Calu3 (cell line): ENCODE data around the gene CTNND2. TPM values are rescaled to one million over a fixed set of nuclear protein-coding genes. Genes with fewer than 3 reads are reported as not detected.
A peak's percentile ranks its signal among the peaks of the same experiment; 100 is the strongest.

Experiments used
- BruUV-seq: library from RNA; stranded (reverse); fragments of 400-500 nt; replicated peaks from 2 replicates; lab custom pipeline; 2021; lab: Mats Ljungman, UMichigan
- CTCF ChIA-PET: fragments of 300-600 bp; sonication (Branson Sonifier 250); formaldehyde crosslinking; loops from one replicate; lab custom pipeline; 2022; ENCODE audit warnings: antibody characterized with exemption; lab: Charles Lee
- DNase-seq: peaks from one replicate; pipeline ENCODE4 v3.0.0; 2022
- H3K27ac Mint-ChIP-seq: one replicate; pipeline ENCODE4 v1.8.0; 2022; ENCODE audit warnings: mixed read lengths; ENCODE audit not compliant: unreplicated experiment
- H3K27me3 Mint-ChIP-seq: one replicate; pipeline ENCODE4 v1.8.0; 2022; ENCODE audit warnings: mixed read lengths; ENCODE audit not compliant: unreplicated experiment
- H3K36me3 Mint-ChIP-seq: one replicate; pipeline ENCODE4 v1.8.0; 2022; ENCODE audit warnings: mild to moderate bottlenecking, moderate library complexity, mixed read lengths; ENCODE audit not compliant: insufficient read depth, unreplicated experiment
- H3K4me1 Mint-ChIP-seq: one replicate; pipeline ENCODE4 v1.8.0; 2022; ENCODE audit warnings: mild to moderate bottlenecking, low read depth, mixed read lengths; ENCODE audit not compliant: unreplicated experiment
- H3K4me3 Mint-ChIP-seq: one replicate; pipeline ENCODE4 v1.8.0; 2022; ENCODE audit warnings: mild to moderate bottlenecking, low read depth, moderate library complexity, mixed read lengths; ENCODE audit not compliant: unreplicated experiment
- H3K9me3 Mint-ChIP-seq: one replicate; pipeline ENCODE4 v1.8.0; 2022; ENCODE audit warnings: low read depth, mixed read lengths; ENCODE audit not compliant: unreplicated experiment
- intact Hi-C: fragments of 100-400 bp; cut with micrococcal nuclease; formaldehyde crosslinking; loops from one replicate; pipeline ENCODE4 v1.10.0; 2022; ENCODE audit not compliant: unreplicated experiment
- total RNA-seq: library from RNA; stranded (reverse); gene quantifications from 2 replicates; pipeline ENCODE4 v1.2.3, GENCODE V29; 2022
- TF ChIP-seq, protein P1 (sequence below): fragments of 200-600 bp; IDR thresholded peaks from one replicate; pipeline ENCODE4 v1.8.0; 2022; ENCODE audit warnings: antibody characterized with exemption; ENCODE audit not compliant: unreplicated experiment

The CTNND2 gene
- total RNA-seq, 1 experiment from 2014 or later, result 19.6 TPM

DNA sequence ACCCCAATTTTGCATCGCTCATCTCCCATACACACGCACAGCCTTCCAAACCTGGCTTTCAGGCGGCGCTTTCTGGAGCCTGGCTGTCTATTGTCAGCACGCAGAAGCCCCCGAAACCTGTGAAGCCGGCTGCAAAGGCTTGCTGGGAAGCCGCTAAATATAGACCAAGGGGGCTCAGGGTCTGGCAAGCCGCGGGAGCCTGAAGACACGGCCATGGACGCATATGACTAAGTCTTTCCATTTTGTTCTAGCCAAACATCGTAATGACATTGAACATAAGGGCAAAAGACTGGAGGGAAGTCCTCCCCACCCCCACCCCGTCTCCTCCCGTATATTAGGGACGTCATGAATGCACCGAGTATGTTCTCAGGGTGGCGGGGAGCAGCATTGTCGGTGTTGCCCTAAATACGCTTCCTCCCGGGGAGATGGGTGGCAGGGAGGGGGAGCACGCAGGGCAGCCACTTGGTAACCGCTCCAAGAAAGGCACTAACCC is 1.1 kb downstream of the CTNND2 start:
- DNase-seq, result no peak
- no TSS peak for BruUV-seq
- Mint-ChIP-seq H3K27me3 (peaks cover 13% of the 10 kb centered on the region), H3K36me3 (peaks cover 25% of the 10 kb centered on the region), H3K9me3 (no peaks in the 10 kb centered on the region), H3K4me1 (peaks cover 9% of the 10 kb centered on the region), H3K4me3 (peak overlapping the region; percentile 53), H3K27ac (no peak overlapping the region)
- CTCF ChIA-PET, result interaction anchor here (0.6 to 0.7 kb wide), 2 partner anchors 243 to 550 kb away, joined by 3 to 4 read pairs; no protein-coding TSS in a partner anchor
- intact Hi-C loops, result loop anchor here (2.0 to 10.0 kb wide), 5 partner anchors 50 to 638 kb away; no protein-coding TSS in a partner anchor
- TF ChIP-seq, protein P1, sequence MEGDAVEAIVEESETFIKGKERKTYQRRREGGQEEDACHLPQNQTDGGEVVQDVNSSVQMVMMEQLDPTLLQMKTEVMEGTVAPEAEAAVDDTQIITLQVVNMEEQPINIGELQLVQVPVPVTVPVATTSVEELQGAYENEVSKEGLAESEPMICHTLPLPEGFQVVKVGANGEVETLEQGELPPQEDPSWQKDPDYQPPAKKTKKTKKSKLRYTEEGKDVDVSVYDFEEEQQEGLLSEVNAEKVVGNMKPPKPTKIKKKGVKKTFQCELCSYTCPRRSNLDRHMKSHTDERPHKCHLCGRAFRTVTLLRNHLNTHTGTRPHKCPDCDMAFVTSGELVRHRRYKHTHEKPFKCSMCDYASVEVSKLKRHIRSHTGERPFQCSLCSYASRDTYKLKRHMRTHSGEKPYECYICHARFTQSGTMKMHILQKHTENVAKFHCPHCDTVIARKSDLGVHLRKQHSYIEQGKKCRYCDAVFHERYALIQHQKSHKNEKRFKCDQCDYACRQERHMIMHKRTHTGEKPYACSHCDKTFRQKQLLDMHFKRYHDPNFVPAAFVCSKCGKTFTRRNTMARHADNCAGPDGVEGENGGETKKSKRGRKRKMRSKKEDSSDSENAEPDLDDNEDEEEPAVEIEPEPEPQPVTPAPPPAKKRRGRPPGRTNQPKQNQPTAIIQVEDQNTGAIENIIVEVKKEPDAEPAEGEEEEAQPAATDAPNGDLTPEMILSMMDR, result no peak

DNA sequence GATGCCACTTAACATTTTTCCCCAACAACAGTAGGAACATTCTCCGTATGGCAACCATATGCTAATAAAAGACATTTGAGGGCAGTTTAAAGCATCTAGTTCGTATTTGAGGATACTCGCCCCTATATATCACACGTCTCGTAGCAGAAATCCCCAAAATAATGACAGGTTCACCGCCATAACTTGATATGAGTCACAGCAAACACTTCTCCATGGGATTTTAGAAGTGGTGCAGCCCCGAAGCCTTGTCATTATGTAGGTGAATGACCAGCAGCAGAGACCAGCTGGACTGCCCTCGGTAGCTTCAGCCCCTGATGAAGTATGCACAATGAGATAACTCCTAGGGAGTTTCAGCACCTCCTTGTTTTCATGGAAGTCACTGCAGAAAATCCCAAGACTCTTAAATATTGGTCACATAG is 2.0 kb downstream of the CTNND2 start:
- no TSS peak for BruUV-seq
- Mint-ChIP-seq H3K4me3 (peak overlapping the region; percentile 53), H3K9me3 (no peaks in the 10 kb centered on the region), H3K27me3 (peaks cover 13% of the 10 kb centered on the region), H3K4me1 (peaks cover 9% of the 10 kb centered on the region), H3K36me3 (peaks cover 25% of the 10 kb centered on the region), H3K27ac (no peak overlapping the region)
- CTCF ChIA-PET, result no interaction called here
- DNase-seq, result no peak
- intact Hi-C loops, result loop anchor here (2.0 to 10.0 kb wide), 5 partner anchors 49 to 637 kb away; no protein-coding TSS in a partner anchor
- TF ChIP-seq, protein P1, result no peak

GRCh38 chr5:11898787-11899186 is 5.5 kb downstream of the CTNND2 start:
- H3K27me3 Mint-ChIP-seq, result no peaks in the 10 kb centered on the region
- TF ChIP-seq, protein P1, result no peak
- no peak for DNase-seq
- H3K9me3 Mint-ChIP-seq, result no peaks in the 10 kb centered on the region
- CTCF ChIA-PET, result no interaction called here
- intact Hi-C loops, result no loop called here
- H3K27ac Mint-ChIP-seq, result no peak overlapping the region
- H3K4me1 Mint-ChIP-seq, result no peaks in the 10 kb centered on the region
- H3K4me3 Mint-ChIP-seq, result no peak overlapping the region
- no TSS peak for BruUV-seq
- peaks cover 14% of the 10 kb centered on the region for H3K36me3 Mint-ChIP-seq

DNA sequence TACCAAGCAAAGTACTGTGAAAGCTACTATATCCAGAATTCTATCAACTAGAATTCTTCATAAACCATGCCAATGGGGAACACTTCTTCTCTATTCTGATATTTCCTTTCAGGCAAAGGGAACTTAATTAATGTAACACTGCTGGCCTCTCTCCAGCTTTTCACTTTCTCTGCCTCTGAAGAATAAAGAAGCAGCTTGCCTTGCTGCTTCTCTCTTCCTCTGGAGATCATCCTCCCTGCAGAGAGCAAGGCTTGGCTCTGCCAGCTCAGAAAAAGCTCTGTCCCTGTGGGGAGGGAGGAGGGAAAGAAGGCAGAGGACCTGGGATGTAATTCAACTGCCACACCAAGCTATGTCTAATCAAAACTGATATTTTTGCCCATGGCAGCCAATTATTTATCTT is 6.5 kb downstream of the CTNND2 start:
- intact Hi-C loops, result no loop called here
- Mint-ChIP-seq H3K4me3 (no peak overlapping the region), H3K4me1 (no peaks in the 10 kb centered on the region), H3K9me3 (no peaks in the 10 kb centered on the region), H3K27ac (no peak overlapping the region), H3K36me3 (peaks cover 4% of the 10 kb centered on the region), H3K27me3 (no peaks in the 10 kb centered on the region)
- CTCF ChIA-PET, result no interaction called here
- no peak for DNase-seq
- no TSS peak for BruUV-seq
- TF ChIP-seq, protein P1, result no peak
